Progenitor cell of endocrine pancreas (in vitro differentiated cells): ENCODE results near the gene COL19A1. TPM values are rescaled to one million over a fixed set of nuclear protein-coding genes. Genes with fewer than 3 reads are reported as not detected.

Source experiments
- DNase-seq: peaks from one replicate; pipeline ENCODE4 v3.0.0; 2021; ENCODE audit warnings: low spot score; ENCODE audit not compliant: unreplicated experiment
- H3K27ac Mint-ChIP-seq: 2 replicates; pipeline ENCODE4 v1.8.0; 2021; ENCODE audit warnings: mild to moderate bottlenecking, moderate library complexity, mixed read lengths
- H3K27me3 Mint-ChIP-seq: 2 replicates; pipeline ENCODE4 v1.8.0; 2021; ENCODE audit warnings: mixed read lengths
- H3K36me3 Mint-ChIP-seq: 2 replicates; pipeline ENCODE4 v1.8.0; 2022; ENCODE audit warnings: mixed read lengths; ENCODE audit not compliant: insufficient read depth
- H3K4me1 Mint-ChIP-seq: 2 replicates; pipeline ENCODE4 v1.8.0; 2021; ENCODE audit warnings: low read depth, mixed read lengths
- H3K4me3 Mint-ChIP-seq: 2 replicates; pipeline ENCODE4 v1.8.0; 2021; ENCODE audit warnings: low read depth, mild to moderate bottlenecking, moderate library complexity, mixed read lengths
- H3K9me3 Mint-ChIP-seq: 2 replicates; pipeline ENCODE4 v1.8.0; 2021; ENCODE audit warnings: low read depth, mixed read lengths
- CTCF ChIP-seq: fragments of 200-600 bp; sonication (generic); IDR thresholded peaks from one replicate; pipeline ENCODE4 v1.5.0; 2021; ENCODE audit warnings: antibody characterized with exemption, mild to moderate bottlenecking; ENCODE audit not compliant: unreplicated experiment
- total RNA-seq: library from RNA; stranded (reverse); gene quantifications from 2 replicates; pipeline ENCODE4 v1.2.1, GENCODE V29; 2021

Gene COL19A1
- total RNA-seq, 1 donor from 2014 or later = 2.3 TPM

- Mint-ChIP-seq H3K4me3 (no peak overlapping the region), H3K27me3 (no peaks in the 10 kb centered on the region), H3K27ac (no peak overlapping the region), H3K36me3 (no peaks in the 10 kb centered on the region), H3K4me1 (no peaks in the 10 kb centered on the region), H3K9me3 (no peaks in the 10 kb centered on the region)
- TF ChIP-seq CTCF = no peak
- DNase-seq = no peak
Measured at GRCh38 chr6:70150521-70150920, 284.2 kb downstream of the COL19A1 start.

- DNase-seq = no peak
- no peak for TF ChIP-seq CTCF
- Mint-ChIP-seq H3K9me3 (no peaks in the 10 kb centered on the region), H3K27me3 (no peaks in the 10 kb centered on the region), H3K27ac (no peak overlapping the region), H3K4me3 (no peak overlapping the region), H3K36me3 (no peaks in the 10 kb centered on the region), H3K4me1 (no peaks in the 10 kb centered on the region)
Measured at GRCh38 chr6:70151616-70152015, 285.3 kb downstream of the COL19A1 start.

GRCh38 chr6:70152786-70153185 is 286.4 kb downstream of the COL19A1 start:
- no peak for DNase-seq
- H3K27ac Mint-ChIP-seq = no peak overlapping the region
- H3K4me1 Mint-ChIP-seq = no peaks in the 10 kb centered on the region
- H3K9me3 Mint-ChIP-seq = no peaks in the 10 kb centered on the region
- no peaks in the 10 kb centered on the region for H3K27me3 Mint-ChIP-seq
- H3K36me3 Mint-ChIP-seq = no peaks in the 10 kb centered on the region
- TF ChIP-seq CTCF = no peak
- no peak overlapping the region for H3K4me3 Mint-ChIP-seq

GRCh38 chr6:70157086-70157485 is 290.7 kb downstream of the COL19A1 start:
- Mint-ChIP-seq H3K27me3 (no peaks in the 10 kb centered on the region), H3K27ac (no peak overlapping the region), H3K4me1 (no peaks in the 10 kb centered on the region), H3K36me3 (no peaks in the 10 kb centered on the region), H3K4me3 (no peak overlapping the region), H3K9me3 (no peaks in the 10 kb centered on the region)
- TF ChIP-seq CTCF = no peak
- DNase-seq = no peak

GRCh38 chr6:70160276-70160675 is 293.9 kb downstream of the COL19A1 start:
- Mint-ChIP-seq H3K36me3 (no peaks in the 10 kb centered on the region), H3K9me3 (no peaks in the 10 kb centered on the region), H3K27me3 (peaks cover under 1% of the 10 kb centered on the region), H3K4me1 (no peaks in the 10 kb centered on the region), H3K27ac (no peak overlapping the region), H3K4me3 (no peak overlapping the region)
- no peak for DNase-seq
- TF ChIP-seq CTCF = no peak

GRCh38 chr6:70162972-70163371 is 296.6 kb downstream of the COL19A1 start:
- no peaks in the 10 kb centered on the region for H3K36me3 Mint-ChIP-seq
- H3K27me3 Mint-ChIP-seq = peaks cover 14% of the 10 kb centered on the region
- H3K4me3 Mint-ChIP-seq = no peak overlapping the region
- DNase-seq = no peak
- no peak overlapping the region for H3K27ac Mint-ChIP-seq
- H3K4me1 Mint-ChIP-seq = peaks cover 3% of the 10 kb centered on the region
- no peaks in the 10 kb centered on the region for H3K9me3 Mint-ChIP-seq
- TF ChIP-seq CTCF = no peak
